Measurements from ENCODE around the gene TSSC4.

GRCh38 chr11:2375341-2375853 lies 25.2 kb upstream of the TSSC4 start:
- TF ChIP-seq RAD21 (IDR thresholded peaks at IDR 0.05; ENCODE audit: low read depth), result no peak
- TF ChIP-seq EP300 (IDR thresholded peaks at IDR 0.05; ENCODE audit: borderline replicate concordance), result no peak
